Measurements from ENCODE around the gene DRD4.

- no peak for TF ChIP-seq ZKSCAN1 (IDR thresholded peaks at IDR 0.05; ENCODE audit: low read depth, low read length)
- no peak for TF ChIP-seq HDAC6 (IDR thresholded peaks at IDR 0.05; ENCODE audit: low read depth, low read length)
- TF ChIP-seq BMI1 (IDR thresholded peaks at IDR 0.05; ENCODE audit: low read length), result no peak
- no peak for TF ChIP-seq NRF1 (conservative IDR thresholded peaks at IDR 0.05 in 1 of 2, IDR thresholded peaks at IDR 0.05 in 1 of 2)
- no peak for TF ChIP-seq FOXA1 (IDR thresholded peaks at IDR 0.05; ENCODE audit: borderline replicate concordance)
- no peak for TF ChIP-seq CHD1 (IDR thresholded peaks at IDR 0.05; ENCODE audit: low read length)
- TF ChIP-seq RCOR1 (IDR thresholded peaks at IDR 0.05; ENCODE audit: borderline replicate concordance in 1 of 2, low read depth in 2 of 2, low read length in 2 of 2), result no peak
- TF ChIP-seq, protein P1, sequence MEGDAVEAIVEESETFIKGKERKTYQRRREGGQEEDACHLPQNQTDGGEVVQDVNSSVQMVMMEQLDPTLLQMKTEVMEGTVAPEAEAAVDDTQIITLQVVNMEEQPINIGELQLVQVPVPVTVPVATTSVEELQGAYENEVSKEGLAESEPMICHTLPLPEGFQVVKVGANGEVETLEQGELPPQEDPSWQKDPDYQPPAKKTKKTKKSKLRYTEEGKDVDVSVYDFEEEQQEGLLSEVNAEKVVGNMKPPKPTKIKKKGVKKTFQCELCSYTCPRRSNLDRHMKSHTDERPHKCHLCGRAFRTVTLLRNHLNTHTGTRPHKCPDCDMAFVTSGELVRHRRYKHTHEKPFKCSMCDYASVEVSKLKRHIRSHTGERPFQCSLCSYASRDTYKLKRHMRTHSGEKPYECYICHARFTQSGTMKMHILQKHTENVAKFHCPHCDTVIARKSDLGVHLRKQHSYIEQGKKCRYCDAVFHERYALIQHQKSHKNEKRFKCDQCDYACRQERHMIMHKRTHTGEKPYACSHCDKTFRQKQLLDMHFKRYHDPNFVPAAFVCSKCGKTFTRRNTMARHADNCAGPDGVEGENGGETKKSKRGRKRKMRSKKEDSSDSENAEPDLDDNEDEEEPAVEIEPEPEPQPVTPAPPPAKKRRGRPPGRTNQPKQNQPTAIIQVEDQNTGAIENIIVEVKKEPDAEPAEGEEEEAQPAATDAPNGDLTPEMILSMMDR (IDR thresholded peaks at IDR 0.05 in 2 of 3, conservative IDR thresholded peaks at IDR 0.05 in 1 of 3; ENCODE audit: insufficient read depth in 2 of 3, low read depth in 1 of 3, low read length in 3 of 3), result no peak
- no peak for TF ChIP-seq EHMT2 (IDR thresholded peaks at IDR 0.05)
- TF ChIP-seq ZKSCAN3 (CRISPR knock-in tag; IDR thresholded peaks at IDR 0.05), result no peak
- TF ChIP-seq POLR2B (IDR thresholded peaks at IDR 0.05; ENCODE audit: low read depth, partially characterized antibody), result no peak
- TF ChIP-seq, protein P2, sequence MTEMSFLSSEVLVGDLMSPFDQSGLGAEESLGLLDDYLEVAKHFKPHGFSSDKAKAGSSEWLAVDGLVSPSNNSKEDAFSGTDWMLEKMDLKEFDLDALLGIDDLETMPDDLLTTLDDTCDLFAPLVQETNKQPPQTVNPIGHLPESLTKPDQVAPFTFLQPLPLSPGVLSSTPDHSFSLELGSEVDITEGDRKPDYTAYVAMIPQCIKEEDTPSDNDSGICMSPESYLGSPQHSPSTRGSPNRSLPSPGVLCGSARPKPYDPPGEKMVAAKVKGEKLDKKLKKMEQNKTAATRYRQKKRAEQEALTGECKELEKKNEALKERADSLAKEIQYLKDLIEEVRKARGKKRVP (CRISPR knock-in tag; IDR thresholded peaks at IDR 0.05), result no peak
- TF ChIP-seq KLF6 (CRISPR knock-in tag; IDR thresholded peaks at IDR 0.05; ENCODE audit: borderline replicate concordance), result no peak
These were observed 35.4 kb upstream of the DRD4 start for GRCh38 chr11:601573-602245.
